Activated T-helper 1 cell treated with anti-CD3 and anti-CD28 coated beads, Interleukin-2, amount 50 U/mL, for 16 hours (primary cell): ENCODE data around the gene SDC1.

Experiments used
- DNase-seq, 2 donors: peaks; one replicate each; pipeline ENCODE4 v3.0.0-alpha.2; 2020; ENCODE audit warnings: low read depth in 1 of 2, low spot score in 1 of 2

SDC1 gene

DNA sequence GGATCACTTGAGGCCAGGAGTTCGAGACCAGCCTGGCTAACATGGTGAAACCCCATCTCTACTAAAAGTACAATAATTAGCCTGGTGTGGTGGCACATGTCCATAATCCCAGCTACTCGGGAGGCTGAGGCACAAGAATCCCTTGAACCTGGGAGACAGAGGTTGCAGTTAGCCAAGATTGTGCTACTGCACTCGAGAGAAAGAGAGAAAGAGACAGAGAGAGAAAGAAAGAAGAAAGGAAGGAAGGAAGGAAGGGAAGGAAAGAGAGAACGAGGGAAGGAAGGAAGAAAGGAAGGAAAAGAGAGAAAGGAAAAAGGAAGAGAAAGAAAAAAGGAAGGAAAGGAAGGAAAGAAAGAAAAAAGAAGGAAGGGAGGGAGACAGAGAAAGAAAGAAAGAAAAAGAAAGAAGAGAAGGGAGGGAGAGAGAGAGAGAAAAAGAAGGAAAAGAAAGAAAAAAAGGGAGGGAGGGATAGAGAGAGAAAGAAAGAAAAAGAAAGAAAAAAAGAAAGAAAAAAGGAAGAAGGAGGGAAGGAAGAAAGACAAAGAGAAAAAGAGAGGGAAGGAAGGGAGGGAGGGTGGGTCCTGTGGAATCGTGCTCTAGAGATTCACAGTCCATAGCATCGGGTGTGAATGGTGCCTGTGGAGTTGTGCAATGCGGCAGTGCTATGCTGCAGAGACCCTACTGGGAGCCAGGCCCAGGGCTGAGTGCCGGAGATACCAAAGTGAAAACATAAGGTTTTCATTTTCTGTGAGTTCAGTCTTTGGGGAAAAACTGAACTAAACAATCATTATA, 4.6 kb upstream of the SDC1 start:
- DNase-seq: no peak

DNA sequence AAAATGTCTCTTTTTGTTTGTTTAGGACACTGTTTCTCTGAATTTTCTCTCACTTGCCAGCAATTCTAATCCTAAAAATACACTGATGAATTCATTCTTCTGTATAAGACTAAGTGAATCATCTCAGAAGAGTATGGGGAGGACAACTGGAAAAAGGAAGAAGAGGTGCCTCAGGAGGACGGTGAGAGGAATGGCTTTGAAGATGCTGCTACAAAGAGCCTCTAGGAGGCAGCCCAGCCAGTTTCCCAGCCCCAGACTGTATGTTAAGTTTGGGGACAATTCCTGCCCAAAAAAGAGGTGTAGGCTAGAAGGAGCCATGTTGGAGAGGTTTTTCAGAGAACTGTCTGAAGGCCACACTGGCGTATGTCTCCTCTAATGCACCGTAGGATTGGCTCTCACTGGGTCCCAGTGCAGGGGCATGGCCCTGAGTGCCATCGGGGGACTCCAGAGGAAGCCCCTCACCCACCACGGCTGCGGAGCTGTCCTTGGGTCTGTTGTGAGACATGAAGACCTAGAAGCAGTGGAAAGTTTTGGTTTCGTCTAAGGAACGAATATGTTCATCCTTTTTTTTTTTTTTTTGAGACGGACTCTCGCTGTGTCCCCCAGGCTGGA, 3.1 kb upstream of the SDC1 start:
- DNase-seq: no peak

DNA sequence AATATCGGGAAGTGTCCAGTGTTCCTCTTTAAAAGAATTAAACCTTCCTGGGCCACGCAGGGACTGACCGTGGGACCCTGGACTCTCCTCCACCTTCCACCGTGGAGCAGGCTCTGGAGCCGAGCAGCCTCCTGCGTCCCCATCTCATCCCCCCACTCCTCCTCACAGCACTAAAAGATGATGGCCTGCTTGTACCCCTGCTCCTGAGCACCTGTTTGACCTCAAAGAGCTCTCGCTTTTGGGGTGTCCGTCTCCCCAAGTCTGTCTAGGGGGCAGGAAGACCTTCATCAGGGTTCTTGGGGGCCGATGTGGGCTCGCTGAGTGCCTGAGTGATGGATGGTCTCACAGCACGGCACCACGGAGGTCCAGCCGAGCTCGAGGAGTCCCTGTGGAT, 1.2 kb upstream of the SDC1 start:
- no peak for DNase-seq

DNA sequence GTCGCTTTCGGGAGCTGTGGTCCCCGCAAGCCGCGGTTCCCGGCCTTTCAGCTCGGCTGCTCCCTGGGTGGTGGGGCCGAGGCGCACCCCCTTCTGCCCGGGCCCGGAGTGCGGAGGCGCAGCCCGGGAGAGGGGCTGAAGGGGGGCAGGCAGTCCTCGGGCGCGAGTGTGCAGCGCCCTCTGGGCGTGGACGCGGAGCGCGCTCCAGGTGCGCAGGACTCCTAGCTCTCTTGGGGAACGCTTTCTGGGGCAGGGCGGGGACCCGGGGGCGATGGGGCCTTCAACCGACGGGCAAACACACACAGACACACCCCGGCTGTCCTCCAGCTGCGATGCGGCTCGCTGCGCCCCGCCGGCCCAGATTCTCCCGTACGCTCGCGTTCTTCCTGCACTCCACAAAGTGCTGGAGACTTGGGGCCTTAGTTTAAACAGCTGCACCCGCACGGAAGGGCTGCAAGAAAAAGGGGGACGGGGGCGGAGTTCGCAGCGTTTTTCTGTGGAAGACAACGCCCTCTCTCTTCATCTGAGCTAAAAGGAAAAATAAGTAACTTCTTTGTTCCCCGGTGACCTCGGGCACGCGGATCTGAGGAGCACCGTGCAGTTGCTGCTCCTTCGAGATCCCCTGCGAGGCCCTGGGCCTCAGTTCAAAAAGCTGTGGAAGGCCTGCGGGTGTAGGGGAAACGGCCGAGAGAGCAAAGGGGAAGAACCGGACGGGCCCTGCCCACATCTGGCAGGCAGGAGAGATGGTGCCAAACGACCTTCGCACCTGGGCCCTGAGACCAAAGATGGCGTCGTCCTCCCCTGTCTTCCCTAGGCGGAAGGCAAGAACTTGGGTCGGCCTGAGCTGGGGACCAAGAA, 593 bp upstream of the SDC1 start:
- no peak for DNase-seq

DNA sequence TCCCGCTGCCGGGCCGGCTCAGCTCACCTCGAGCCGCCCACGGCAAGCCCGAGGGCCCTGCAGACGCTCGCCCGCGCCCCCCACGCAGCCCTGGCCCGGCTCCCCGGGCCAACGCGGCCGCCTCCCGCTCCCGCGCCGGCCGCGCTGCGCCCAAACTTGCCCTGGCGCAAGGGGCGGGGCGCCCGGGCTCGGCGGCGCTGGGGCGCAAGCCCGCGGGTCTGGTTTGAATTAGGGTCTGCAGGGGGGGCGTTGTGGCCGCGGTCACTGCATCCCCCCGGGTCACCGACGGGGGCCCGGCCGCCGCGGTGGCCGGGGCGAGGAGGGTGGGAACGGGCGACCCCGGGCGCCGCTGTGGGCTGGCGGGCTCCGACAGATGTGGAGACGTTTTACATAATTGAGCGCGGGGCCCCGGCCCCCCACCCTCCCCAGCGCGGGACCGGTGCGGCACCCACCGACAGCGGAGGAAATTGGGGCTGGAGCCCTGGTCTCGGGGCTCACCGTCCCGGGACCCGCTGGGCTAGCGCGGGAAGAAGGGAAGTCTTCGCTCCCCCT, 690 bp downstream of the SDC1 start:
- no peak for DNase-seq

DNA sequence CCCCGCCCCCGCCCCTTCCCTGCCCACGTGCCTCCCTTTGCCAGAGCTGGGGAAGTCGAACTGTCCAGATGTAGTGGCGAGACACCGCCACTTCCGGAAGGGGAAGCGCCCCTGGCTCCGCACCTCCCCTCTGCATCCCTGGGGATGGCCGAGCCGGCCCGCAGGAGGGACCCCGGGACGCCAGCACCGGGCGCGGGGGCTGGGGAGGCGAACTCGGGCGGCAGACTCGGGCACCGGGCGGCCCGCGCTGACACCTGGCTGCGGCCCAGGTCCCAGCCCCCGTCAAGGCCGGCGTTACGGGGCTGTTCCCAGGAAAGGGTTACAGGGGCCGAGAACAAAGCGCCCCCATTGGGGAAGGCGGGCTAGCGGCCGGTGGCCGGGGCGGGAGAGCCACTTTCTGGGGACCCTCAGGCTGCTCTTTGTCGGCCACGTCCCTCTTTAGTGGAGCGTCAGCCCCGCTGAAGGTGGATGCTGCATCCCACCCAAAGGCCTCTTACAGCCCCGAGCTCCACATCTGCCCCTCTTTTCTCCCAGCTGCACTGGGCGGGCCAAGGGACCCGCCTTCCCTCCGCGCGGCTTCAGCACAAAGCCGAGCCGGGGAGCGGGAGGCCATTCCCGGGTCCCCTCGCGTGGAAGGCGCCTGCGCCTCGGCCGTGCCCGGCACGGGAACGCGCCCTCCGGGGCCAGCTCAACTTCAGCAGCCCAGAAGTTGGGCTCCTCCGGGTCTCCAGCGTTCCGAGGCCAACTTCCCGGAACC, 1.3 kb downstream of the SDC1 start:
- no peak for DNase-seq

DNA sequence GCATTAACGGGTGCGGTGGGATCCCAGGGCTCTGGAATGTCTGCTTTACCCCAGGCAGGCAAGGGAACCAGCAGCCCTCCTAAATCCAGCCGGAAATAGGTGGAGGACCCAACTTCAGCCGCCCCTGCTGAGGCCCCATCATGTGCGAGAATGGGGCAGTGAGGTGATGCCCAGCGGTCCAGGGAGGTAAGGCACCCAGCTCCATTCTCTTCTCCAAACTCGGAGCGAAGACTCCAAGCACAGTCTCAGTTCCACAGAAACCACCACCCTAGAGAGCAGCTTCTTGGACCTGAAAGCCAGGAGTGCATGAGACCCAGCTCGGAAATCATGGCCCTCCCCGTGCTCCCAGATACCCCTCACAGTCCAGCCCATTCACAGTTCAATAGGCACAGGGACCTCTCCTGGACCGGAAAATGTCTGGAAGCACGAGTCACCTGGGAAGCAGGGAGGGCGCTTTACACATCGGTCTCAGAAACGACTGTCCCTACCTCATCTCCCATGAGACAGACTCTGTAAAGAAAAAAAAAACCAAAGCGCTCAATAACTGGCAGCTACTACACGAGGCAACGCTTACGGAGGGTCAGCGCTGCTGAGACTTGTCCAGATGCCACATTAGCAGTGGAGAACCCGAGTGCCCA, 2.0 kb downstream of the SDC1 start:
- DNase-seq: no peak

DNA sequence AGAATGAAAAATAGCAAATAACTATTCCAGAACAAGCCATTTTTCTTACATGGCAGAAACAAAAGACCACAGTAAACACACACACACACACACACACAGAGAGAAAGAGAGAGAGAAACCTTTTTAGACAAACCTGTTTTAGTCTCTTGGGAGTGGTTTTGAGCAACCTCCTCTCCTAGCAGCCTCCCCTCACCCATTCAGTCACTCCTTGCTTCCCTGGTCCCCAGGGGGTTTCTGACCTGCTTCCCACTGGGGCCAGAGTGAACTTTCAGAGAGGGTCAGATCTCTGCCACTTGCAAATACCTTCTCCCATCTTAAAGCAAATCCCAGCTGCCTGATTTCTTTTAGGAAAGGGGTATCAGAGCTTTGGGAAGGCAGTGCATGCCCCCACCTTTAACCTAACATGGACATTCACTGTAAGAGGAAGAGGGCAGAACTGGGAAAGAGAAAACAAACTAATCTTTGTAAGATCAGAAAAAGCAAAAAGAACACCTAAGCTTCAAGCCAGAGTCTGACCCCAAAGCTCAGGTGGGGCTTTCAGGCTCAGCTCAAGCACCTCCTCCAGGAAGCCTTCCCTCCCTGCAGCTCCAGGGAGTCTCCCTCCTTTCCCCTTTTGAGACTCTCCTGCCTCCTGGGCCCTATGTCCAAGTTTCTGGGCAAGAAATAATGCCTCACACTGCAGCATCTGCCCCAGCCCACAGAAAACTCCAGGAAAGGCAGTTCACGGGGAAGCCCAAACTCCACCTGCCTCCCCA, 2.7 kb downstream of the SDC1 start:
- no peak for DNase-seq

DNA sequence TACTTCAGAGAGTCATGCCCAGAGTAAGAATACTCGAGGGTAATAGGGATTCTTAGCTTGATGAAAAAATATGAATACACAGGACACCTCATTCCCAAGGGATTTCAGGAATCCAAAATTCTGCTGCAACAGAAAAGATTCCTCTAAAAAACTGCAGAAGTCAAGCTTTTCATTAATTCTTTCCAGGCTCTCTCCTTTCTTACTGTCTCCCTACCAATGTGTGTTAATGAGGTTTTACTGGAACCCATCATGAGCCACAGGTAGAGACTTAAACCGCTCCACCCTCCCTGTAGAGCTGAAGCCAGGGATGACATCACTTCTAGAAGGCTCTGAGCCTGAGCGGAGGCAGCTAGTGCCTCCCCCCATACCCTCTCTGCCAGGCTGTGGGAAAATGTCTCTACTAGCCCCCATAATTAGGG, 3.4 kb downstream of the SDC1 start:
- DNase-seq: no peak

DNA sequence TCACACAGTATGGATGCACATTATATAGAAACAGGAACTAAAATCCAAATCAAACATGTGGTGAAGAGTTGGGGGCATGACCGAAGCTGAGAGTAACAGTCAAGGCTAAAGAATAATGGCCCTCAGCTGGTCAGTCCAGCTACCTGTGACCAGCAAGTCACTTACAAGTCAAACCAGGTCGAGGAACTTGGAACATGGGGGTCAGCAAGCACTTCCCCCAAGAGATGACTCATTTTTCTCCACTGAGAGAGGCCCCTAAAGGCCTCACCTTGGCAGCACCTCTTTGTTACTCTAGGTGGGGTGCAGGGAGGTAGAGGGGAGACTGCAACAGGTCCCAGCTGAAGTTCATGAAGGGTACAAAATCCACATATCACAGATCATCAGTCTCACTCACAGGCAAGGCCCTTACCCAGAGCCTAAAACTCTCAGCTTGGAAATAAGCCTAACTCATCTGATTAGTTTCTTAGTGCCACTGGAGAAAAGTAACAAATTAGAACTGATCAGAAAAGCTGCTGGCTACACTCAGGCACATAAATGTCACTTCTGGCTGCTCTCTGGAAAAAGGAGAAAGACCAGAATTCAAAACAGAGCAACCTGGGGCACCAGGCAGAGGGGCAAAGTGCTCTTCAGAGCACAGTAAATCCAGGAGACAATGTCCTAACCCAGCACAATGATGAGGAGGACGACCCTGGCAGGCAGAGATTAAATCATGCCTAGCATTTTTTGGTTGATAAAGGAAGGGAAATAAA, 4.0 kb downstream of the SDC1 start:
- DNase-seq: no peak

DNA sequence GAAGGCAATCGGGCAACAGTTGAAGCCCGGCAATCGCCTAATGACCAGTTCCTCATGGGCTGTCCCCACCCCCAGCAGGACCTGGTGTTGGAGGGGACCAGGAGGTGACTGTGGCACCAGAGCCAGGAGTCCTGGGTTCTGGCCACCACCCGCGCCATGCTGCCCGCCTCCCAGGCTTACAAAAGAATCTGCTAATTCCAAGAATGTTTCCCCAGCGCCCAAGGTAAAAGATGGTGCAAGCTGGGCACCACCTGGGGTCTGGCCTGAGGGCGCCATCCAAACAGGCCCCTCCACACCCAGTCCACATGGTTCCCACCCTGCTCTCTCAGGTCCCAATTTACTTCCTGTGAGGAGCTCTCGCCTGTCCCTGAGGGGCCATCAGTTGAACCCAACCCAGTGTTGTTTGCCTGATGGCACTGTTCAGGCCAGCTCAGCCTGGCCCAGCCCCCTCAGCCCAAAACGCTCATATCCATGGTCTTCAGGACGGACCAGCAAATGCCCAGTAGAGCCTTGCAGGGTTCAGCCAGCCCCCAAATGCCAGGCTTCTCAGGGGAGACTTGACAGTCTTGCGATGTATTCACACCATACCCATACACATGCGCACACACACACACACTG, 5.1 kb downstream of the SDC1 start:
- no peak for DNase-seq

DNA sequence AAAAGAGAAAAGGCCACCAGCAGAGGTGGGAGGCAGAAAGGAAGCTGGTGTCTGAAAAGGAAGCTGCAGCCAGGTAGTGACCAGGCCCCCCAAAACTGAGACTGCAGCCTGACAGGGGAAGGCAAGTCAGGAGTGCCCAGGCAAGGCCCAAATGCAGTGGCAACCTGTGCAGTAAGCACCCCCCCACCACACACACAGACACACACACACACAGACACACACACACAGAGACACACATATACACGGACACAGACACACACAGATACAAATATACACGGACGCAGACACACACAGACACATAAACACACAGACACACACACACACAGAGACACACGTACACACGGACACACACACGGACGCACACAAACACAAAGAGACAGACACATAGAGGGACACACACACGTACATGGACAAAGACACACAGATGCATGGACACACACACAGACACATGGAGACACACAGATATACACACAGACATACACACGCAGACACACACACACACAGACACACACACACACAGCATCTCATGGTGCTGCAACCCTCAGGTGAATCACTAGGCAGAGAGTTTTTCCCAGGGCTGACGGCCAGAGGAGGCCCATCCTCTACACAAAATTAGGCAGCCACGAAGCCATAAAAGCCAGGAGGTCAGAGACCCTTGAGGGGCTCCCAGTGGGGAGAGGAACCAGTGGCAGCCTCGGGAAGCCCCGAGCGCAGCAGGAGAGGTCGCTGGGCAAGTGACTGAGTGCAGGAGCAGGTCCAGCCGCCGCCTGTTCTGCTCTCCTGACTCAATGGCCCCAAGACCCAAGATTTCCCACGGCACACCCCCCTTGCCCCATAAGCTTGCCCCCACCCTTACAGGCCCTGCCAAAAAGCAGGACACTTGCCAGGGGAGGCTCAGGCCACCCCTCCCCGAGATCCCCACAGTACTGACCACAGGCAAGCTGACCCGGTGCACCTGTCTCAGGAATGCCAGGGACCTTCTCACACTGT, 6.3 kb downstream of the SDC1 start:
- no peak for DNase-seq

DNA sequence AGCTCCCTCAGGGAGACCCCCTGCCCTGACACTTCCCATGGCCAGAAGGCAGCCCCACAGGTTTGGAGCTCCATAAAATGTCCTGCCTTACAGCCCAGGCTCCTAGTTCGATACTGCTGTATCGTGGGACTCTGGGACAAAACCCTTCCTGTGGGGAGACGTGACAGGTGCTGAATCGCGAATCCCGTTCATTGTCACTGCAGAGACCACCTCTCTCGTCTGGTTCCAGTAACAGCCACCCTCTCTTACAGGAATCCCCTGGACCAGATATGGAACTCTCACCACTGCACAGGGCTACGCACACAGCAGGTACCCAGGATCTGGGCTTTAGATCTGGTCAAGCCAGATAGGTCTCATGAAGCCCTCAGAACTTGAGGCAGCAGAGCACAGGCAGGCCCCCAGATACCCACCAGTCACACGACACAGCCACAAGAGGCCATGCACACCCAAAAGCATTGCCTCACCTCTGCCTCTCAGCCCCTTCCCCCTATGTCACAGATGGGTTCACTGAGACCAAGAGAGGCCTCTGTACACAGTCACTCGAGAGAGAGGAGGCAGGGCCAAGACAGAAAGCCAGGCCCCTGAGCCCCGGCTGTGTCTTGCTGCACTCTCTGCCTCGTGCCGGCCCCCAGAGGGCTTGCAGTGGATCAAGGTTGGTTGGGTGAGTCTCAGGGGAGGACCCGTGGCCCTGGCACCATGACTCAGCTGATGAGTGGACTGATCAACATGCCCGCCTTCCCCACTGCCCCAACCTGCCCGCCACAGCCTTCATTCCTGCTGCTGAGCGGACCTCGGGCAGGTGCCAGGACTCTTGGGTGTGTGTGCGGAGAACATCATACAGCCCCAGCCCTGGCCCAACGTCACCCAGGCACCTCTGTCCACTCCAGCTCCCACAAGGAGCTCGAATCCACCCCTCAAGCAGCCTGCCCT, 7.6 kb downstream of the SDC1 start:
- no peak for DNase-seq

DNA sequence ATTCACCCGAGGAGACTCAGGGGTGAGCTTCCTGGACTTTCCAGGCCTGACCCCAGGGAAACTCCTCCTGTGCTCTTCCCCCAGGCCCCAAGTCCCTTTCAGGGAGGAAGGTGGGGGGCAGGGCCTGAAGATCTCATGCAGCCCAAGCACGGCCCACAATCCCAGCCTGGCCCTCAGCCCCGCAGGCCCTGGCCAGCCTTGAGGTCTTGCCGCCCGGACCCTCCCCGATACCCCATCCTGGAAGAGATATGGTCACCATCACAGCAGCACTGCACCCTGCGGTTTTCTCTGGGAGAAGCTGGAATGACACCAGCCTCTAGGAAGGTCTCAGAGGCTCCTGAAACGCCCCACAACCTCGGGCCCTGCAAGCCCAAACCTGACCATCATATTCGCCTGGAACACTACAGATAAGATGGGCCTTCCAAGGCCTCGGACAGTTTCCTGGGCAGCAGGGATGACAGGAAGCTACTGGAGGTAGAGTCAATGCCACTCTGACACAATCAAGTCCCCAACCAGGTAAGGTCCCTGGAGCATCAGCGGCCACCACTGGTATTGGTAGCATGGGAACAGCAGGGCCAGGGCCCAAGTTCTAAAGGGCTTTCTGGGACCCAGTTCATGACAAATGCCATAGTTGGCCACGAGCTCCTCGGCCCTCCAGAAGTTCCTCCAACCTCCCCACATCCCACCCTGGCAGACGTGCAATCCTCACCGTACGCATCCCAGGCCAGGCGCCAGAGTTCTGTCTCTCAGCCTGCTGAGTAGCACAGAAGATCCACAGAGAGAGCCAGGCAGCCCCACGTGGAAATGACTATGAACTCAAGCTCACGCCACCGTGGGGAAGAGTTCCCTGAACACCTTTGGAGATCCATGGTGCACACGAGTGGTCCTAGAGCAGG, 8.6 kb downstream of the SDC1 start:
- no peak for DNase-seq
